Measurements from ENCODE around the gene EIF2AK3. TPM values are rescaled to one million over a fixed set of nuclear protein-coding genes. Genes with fewer than 3 reads are reported as not detected.

Gene EIF2AK3
- total and polyA plus RNA-seq, 2 of the 8 experiments (the other 6 are each of a cell fraction or from before 2014, with no cell fraction given), result 5.8 to 22.8 TPM

DNA sequence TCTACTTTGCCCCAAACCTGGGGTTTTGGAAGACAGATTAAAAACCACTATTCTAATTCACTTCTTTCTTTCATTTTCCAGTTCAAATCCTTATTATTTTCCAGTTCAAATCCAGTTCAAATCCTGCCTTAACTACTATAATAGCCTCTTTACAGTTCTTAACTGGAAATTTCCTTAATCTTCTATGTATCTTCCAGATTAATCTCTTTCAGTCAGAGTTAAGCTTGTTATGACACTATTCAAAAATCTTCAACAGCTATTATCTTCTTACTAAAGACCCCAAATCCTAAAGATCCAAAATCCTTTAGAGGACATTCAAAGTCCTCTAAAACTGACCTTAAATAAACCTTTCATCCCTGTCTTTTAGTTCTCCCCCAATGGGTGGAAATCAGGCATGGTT lies 30.1 kb downstream of the EIF2AK3 start:
- ChIA-PET POLR2A (ENCODE audit: partially characterized antibody) (interaction anchor here (1.3 kb wide), 1 partner anchor 11 kb away, joined by 3 read pairs; no protein-coding TSS in a partner anchor), CTCF (ENCODE audit: partially characterized antibody) (interaction anchor here (1.3 to 17.3 kb wide), 3 partner anchors 13 to 72 kb away, joined by 3 to 306 read pairs (median 4); no protein-coding TSS in a partner anchor)
- no peak overlapping the region for H2BK5ac ChIP-seq (ENCODE audit: low read depth, low read length)
- H2BK15ac ChIP-seq (ENCODE audit: low read length), result no peak overlapping the region
- H3K4me2 ChIP-seq (ENCODE audit: insufficient read depth in 1 of 2, low read depth in 2 of 2, low read length in 2 of 2), result no peak overlapping the region
- no peaks in the 10 kb centered on the region for H3K9me3 ChIP-seq (ENCODE audit: insufficient read depth in 2 of 2, low read depth in 1 of 2, low read length in 1 of 2)
- H3K79me1 ChIP-seq (ENCODE audit: low read depth, low read length), result no peaks in the 10 kb centered on the region; the same call in 1 of the 2 replicates
- H3K4ac ChIP-seq (replicated peaks; ENCODE audit: insufficient read length, low read depth, low read length), result no peak overlapping the region
- H2BK12ac ChIP-seq (ENCODE audit: low read depth, low read length), result no peak overlapping the region
- H3K18ac ChIP-seq (ENCODE audit: extremely low read depth, low read length), result no peak overlapping the region
- FAIRE-seq, result no peak
- TF ChIP-seq, protein P1, sequence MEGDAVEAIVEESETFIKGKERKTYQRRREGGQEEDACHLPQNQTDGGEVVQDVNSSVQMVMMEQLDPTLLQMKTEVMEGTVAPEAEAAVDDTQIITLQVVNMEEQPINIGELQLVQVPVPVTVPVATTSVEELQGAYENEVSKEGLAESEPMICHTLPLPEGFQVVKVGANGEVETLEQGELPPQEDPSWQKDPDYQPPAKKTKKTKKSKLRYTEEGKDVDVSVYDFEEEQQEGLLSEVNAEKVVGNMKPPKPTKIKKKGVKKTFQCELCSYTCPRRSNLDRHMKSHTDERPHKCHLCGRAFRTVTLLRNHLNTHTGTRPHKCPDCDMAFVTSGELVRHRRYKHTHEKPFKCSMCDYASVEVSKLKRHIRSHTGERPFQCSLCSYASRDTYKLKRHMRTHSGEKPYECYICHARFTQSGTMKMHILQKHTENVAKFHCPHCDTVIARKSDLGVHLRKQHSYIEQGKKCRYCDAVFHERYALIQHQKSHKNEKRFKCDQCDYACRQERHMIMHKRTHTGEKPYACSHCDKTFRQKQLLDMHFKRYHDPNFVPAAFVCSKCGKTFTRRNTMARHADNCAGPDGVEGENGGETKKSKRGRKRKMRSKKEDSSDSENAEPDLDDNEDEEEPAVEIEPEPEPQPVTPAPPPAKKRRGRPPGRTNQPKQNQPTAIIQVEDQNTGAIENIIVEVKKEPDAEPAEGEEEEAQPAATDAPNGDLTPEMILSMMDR (IDR thresholded peaks at IDR 0.05; ENCODE audit: control extremely low read depth in 1 of 3, insufficient read depth in 1 of 3, low read depth in 1 of 3, low read length in 3 of 3), result no peak
- no peak for TF ChIP-seq SAP30 (IDR thresholded peaks at IDR 0.05; ENCODE audit: insufficient read depth, insufficient replicate concordance, low read length)
- TF ChIP-seq RXRA (IDR thresholded peaks at IDR 0.05; ENCODE audit: insufficient read depth, low read depth, low read length), result no peak
- no peak for TF ChIP-seq BACH1 (IDR thresholded peaks at IDR 0.05; ENCODE audit: low read length)
- TF ChIP-seq TAF1 (IDR thresholded peaks at IDR 0.05; ENCODE audit: low read depth, low read length), result no peak
- no peak overlapping the region for H3K23ac ChIP-seq (ENCODE audit: insufficient read length)
- peaks cover 0 to 26% of the 10 kb centered on the region in 2 experiments; a peak in 3 of 4 replicates for H3K79me2 ChIP-seq (ENCODE audit: control insufficient read depth in 1 of 2, insufficient read depth in 2 of 2, low read length in 2 of 2)
- H3K9ac ChIP-seq (replicated peaks in 1 of 4; ENCODE audit: extremely low read depth in 1 of 4, low read depth in 3 of 4, low read length in 3 of 4), result no peak overlapping the region
- H3K14ac ChIP-seq (ENCODE audit: insufficient read length), result no peak overlapping the region
- DNase-seq (ENCODE audit: low read depth in 1 of 2, low spot score in 2 of 2), result no peak
- H4K91ac ChIP-seq (replicated peaks; ENCODE audit: insufficient read length, low read length), result no peak overlapping the region
- no peaks in the 10 kb centered on the region for H3K23me2 ChIP-seq (ENCODE audit: low read depth, low read length)
- H3K4me3 ChIP-seq (ENCODE audit: extremely low read depth in 1 of 4, insufficient read depth in 2 of 4, low read depth in 3 of 4, low read length in 4 of 4), result no peak overlapping the region
- H2AFZ ChIP-seq (ENCODE audit: low read length), result no peak overlapping the region
- peaks cover 3 to 10% (median 6%) of the 10 kb centered on the region in 4 experiments; a peak in 6 of 7 replicates for H3K4me1 ChIP-seq (replicated peaks in 1 of 4; ENCODE audit: control insufficient read depth in 3 of 4, insufficient read depth in 4 of 4, low read length in 3 of 4)
- no peak overlapping the region for H2BK120ac ChIP-seq (replicated peaks; ENCODE audit: low read depth, low read length)
- no peaks in the 10 kb centered on the region for H3K27me3 ChIP-seq (replicated peaks in 1 of 4; ENCODE audit: control insufficient read depth in 3 of 4, extremely low read depth in 1 of 4, insufficient read depth in 3 of 4, low read length in 3 of 4)
- H3K36me3 ChIP-seq (ENCODE audit: control insufficient read depth in 2 of 4, insufficient read depth in 4 of 4, low read length in 3 of 4), result peaks cover 0 to 9% (median 6%) of the 10 kb centered on the region in 4 experiments; a peak in 4 of 8 replicates
- H4K5ac ChIP-seq (ENCODE audit: insufficient read length, low read depth, low read length), result no peak overlapping the region
- no peak overlapping the region for H2BK20ac ChIP-seq (ENCODE audit: low read length)
- H4K8ac ChIP-seq (ENCODE audit: extremely low read depth, insufficient read depth, low read length), result no peak overlapping the region
- no peak overlapping the region for H3K56ac ChIP-seq (replicated peaks; ENCODE audit: insufficient read length, low read depth, low read length)
- H4K20me1 ChIP-seq (replicated peaks in 1 of 2; ENCODE audit: control insufficient read depth in 1 of 2, insufficient read depth in 2 of 2, low read length in 2 of 2), result no peaks in the 10 kb centered on the region
- H2AK5ac ChIP-seq (ENCODE audit: low read depth, low read length), result no peak overlapping the region
- H3K27ac ChIP-seq (ENCODE audit: low read depth, low read length), result no peak overlapping the region

Data from H1 (cell line).